Mucosa of descending colon (tissue), 3 donors: Measurements from ENCODE around the gene THRA. TPM values are rescaled to one million over a fixed set of nuclear protein-coding genes. Genes with fewer than 3 reads are reported as not detected.
"Not testable (repeated sequence)": the region's sequence is repeated elsewhere in the genome, so short reads cannot be mapped to it uniquely, and the experiment has no call there.

ENCODE experiments used
- ATAC-seq: fragments of 200-7000 bp; cut with Tn5 transposase; one replicate; pipeline ENCODE4 v1.9.1; 2020; ENCODE audit warnings: mild to moderate bottlenecking, moderate library complexity
- DNase-seq, 3 donors: peaks; one replicate each; pipeline ENCODE4 v3.0.0-alpha.2; 2020
- H3K36me3 ChIP-seq: fragments of 200-600 bp; one replicate; pipeline ENCODE4 v1.8.0; 2021; ENCODE audit warnings: low read depth, mild to moderate bottlenecking
- H3K4me1 ChIP-seq: fragments of 200-600 bp; one replicate; pipeline ENCODE4 v1.8.0; 2021; ENCODE audit warnings: low read depth, mild to moderate bottlenecking
- H3K4me3 ChIP-seq: fragments of 200-600 bp; one replicate; pipeline ENCODE4 v1.8.0; 2021; ENCODE audit warnings: mild to moderate bottlenecking
- H3K9me3 ChIP-seq: fragments of 200-600 bp; one replicate; pipeline ENCODE4 v1.8.0; 2021; ENCODE audit warnings: mild to moderate bottlenecking
- CTCF ChIP-seq: fragments of 200-600 bp; IDR thresholded peaks from one replicate; pipeline ENCODE4 v1.8.0; 2022; ENCODE audit warnings: antibody characterized with exemption, mild to moderate bottlenecking
- intact Hi-C, 2 donors: fragments of 100-400 bp; cut with DNase I in 1 of 2; cut with micrococcal nuclease in 1 of 2; formaldehyde crosslinking; loops; one replicate each; pipeline versions ENCODE4 v1.11.0 to v1.11.1; 2022; cut with DNase I, micrococcal nuclease
- microRNA-seq: library from miRNA; unstranded; fragments of <30 nt; microRNA quantifications from one replicate; pipeline ENCODE4, GENCODE V29; 2019
- total RNA-seq, 3 donors: library from RNA; stranded (reverse); fragmentation: NEBNext Ultra II Directional in 2 of 3; extraction: Animal tissue kit (Norgen Biotek cat#: 25700) in 2 of 3; gene quantifications; one replicate each; pipeline versions ENCODE4 v1.2.1 to v1.2.4, GENCODE V29; 2021 to 2023
- donor health status: DM: no; HTN: no; CAD: no; lungs with moderate emphysema.
- donor health status: DM: no; HTN: no; CAD: no.
- donor health status: DM: no; HTN: yes; CAD: no.

The THRA gene
- total RNA-seq, 3 donors from 2014 or later: 56.8 to 114 (median 60.0) TPM

- DNase-seq (peak in 1 of 3 donors; percentile 66), ATAC-seq (peak; percentile 97)
- Histone ChIP-seq H3K9me3 (no peaks in the 10 kb centered on the region), H3K4me3 (no peak overlapping the region), H3K4me1 (peaks cover 15% of the 10 kb centered on the region), H3K36me3 (peaks cover 5% of the 10 kb centered on the region)
- no peak for TF ChIP-seq CTCF
- intact Hi-C loops: no loop called here
Observed at GRCh38 chr17:40134184-40134583, 71.4 kb downstream of the THRA start.

- Histone ChIP-seq H3K4me1 (peaks cover 21% of the 10 kb centered on the region), H3K4me3 (no peak overlapping the region), H3K9me3 (no peaks in the 10 kb centered on the region), H3K36me3 (peaks cover 5% of the 10 kb centered on the region)
- DNase-seq (no peak), ATAC-seq (no peak)
- intact Hi-C loops: no loop called here
- no peak for TF ChIP-seq CTCF
Observed at GRCh38 chr17:40135817-40136216, 73.1 kb downstream of the THRA start.

- intact Hi-C loops: no loop called here
- peak in 2 of 3 donors; percentile 45 to 51 for DNase-seq
- peaks cover 5% of the 10 kb centered on the region for H3K36me3 ChIP-seq
- peaks cover 18% of the 10 kb centered on the region for H3K4me1 ChIP-seq
- ATAC-seq: peak; percentile 7
- no peaks in the 10 kb centered on the region for H3K9me3 ChIP-seq
- no peak for TF ChIP-seq CTCF
- H3K4me3 ChIP-seq: peak overlapping the region; percentile 2
Observed at GRCh38 chr17:40139566-40140058, 76.8 kb downstream of the THRA start.

GRCh38 chr17:40143166-40143565, 80.4 kb downstream of the THRA start:
- H3K4me3 ChIP-seq, intact Hi-C loops, H3K36me3 ChIP-seq, ATAC-seq, DNase-seq, H3K9me3 ChIP-seq: not testable (repeated sequence)
- peaks cover 18% of the 10 kb centered on the region for H3K4me1 ChIP-seq

Small RNA genes lying within 50 kb of the gene (microRNA-seq; reads per million reads assigned to microRNA genes)
- gene MIR6884: not detected

Other genes with a start within 250 kb of the THRA start
- 1 to 10 TPM; 3.5 to 5.3 (median 4.6) TPM for gene IKZF3, start 198.7 kb upstream of the THRA start, total RNA-seq
- gene ZPBP2, start 194.8 kb upstream of the THRA start, total RNA-seq: not detected
- 100 to 1,000 TPM in 2 of 3 donors, 10 to 100 TPM in 1; 76.1 to 162 (median 139) TPM for gene GSDMB, start 144.3 kb upstream of the THRA start, total RNA-seq
- gene ORMDL3, start 135.4 kb upstream of the THRA start, total RNA-seq: 10 to 100 TPM; 56.8 to 62.0 (median 58.3) TPM
- gene LRRC3C, start 135.2 kb upstream of the THRA start, total RNA-seq: not detected
- gene GSDMA, start 100.0 kb upstream of the THRA start, total RNA-seq: under 1 TPM; 0.22 to 0.54 (median 0.26) TPM
- gene PSMD3, start 82.2 kb upstream of the THRA start, total RNA-seq: 100 to 1,000 TPM in 1 of 3 donors, 10 to 100 TPM in 2; 96.0 to 126 (median 96.8) TPM
- gene CSF3, start 47.5 kb upstream of the THRA start, total RNA-seq: not detected
- 10 to 100 TPM; 76.6 to 90.2 (median 87.4) TPM for gene MED24, start 8.6 kb upstream of the THRA start, total RNA-seq
- gene NR1D1, start 37.6 kb downstream of the THRA start, total RNA-seq: 10 to 100 TPM in 2 of 3 donors, 1 to 10 TPM in 1; 9.3 to 15.0 (median 14.8) TPM
- 10 to 100 TPM; 83.7 to 100.0 (median 85.3) TPM for gene MSL1, start 59.0 kb downstream of the THRA start, total RNA-seq
- gene CASC3, start 77.6 kb downstream of the THRA start, total RNA-seq: 100 to 1,000 TPM in 1 of 3 donors, 10 to 100 TPM in 2; 62.2 to 134 (median 63.0) TPM
- gene RAPGEFL1, start 114.5 kb downstream of the THRA start, total RNA-seq: 100 to 1,000 TPM in 2 of 3 donors, 10 to 100 TPM in 1; 76.8 to 177 (median 147) TPM
- gene WIPF2, start 156.3 kb downstream of the THRA start, total RNA-seq: 10 to 100 TPM; 41.4 to 56.2 (median 42.8) TPM
- gene CDC6, start 224.9 kb downstream of the THRA start, total RNA-seq: 10 to 100 TPM in 1 of 3 donors, 1 to 10 TPM in 2; 4.0 to 14.9 (median 7.4) TPM
- 10 to 100 TPM; 42.2 to 51.2 (median 49.6) TPM for gene RARA, start 246.2 kb downstream of the THRA start, total RNA-seq